ENCODE results near the gene UVRAG.

UVRAG gene

GRCh38 chr11:76107971-76108370 is 293.0 kb downstream of the UVRAG start:
- TF ChIP-seq CTCF (IDR thresholded peaks at IDR 0.05; ENCODE audit: extremely low read depth, insufficient read depth, missing control alignments) = no peak
- no peak for DNase-seq (ENCODE audit: low spot score)
- in situ Hi-C loops (cut with MboI; ENCODE audit: low pct_unique_long_range_greater_than_20kb, low sequenced_read_pairs, unreplicated experiment) = no loop called here

GRCh38 chr11:76114238-76114637 is 299.2 kb downstream of the UVRAG start:
- TF ChIP-seq CTCF (IDR thresholded peaks at IDR 0.05; ENCODE audit: extremely low read depth, insufficient read depth, missing control alignments) = no peak
- in situ Hi-C loops (cut with MboI; ENCODE audit: low pct_unique_long_range_greater_than_20kb, low sequenced_read_pairs, unreplicated experiment) = no loop called here
- DNase-seq (ENCODE audit: low spot score) = no peak

- no peak for TF ChIP-seq CTCF (IDR thresholded peaks at IDR 0.05; ENCODE audit: extremely low read depth, insufficient read depth, missing control alignments)
- in situ Hi-C loops (cut with MboI; ENCODE audit: low pct_unique_long_range_greater_than_20kb, low sequenced_read_pairs, unreplicated experiment) = no loop called here
- no peak for DNase-seq (ENCODE audit: low spot score)
Observed at GRCh38 chr11:76115555-76115954, 300.5 kb downstream of the UVRAG start.

GRCh38 chr11:76119032-76119431 is 304.0 kb downstream of the UVRAG start:
- no peak for TF ChIP-seq CTCF (IDR thresholded peaks at IDR 0.05; ENCODE audit: extremely low read depth, insufficient read depth, missing control alignments)
- in situ Hi-C loops (cut with MboI; ENCODE audit: low pct_unique_long_range_greater_than_20kb, low sequenced_read_pairs, unreplicated experiment) = no loop called here
- no peak for DNase-seq (ENCODE audit: low spot score)

- no peak for DNase-seq (ENCODE audit: low spot score)
- in situ Hi-C loops (cut with MboI; ENCODE audit: low pct_unique_long_range_greater_than_20kb, low sequenced_read_pairs, unreplicated experiment) = no loop called here
- TF ChIP-seq CTCF (IDR thresholded peaks at IDR 0.05; ENCODE audit: extremely low read depth, insufficient read depth, missing control alignments) = no peak
Observed at GRCh38 chr11:76119779-76120178, 304.8 kb downstream of the UVRAG start.

- in situ Hi-C loops (cut with MboI; ENCODE audit: low pct_unique_long_range_greater_than_20kb, low sequenced_read_pairs, unreplicated experiment) = no loop called here
- DNase-seq (ENCODE audit: low spot score) = no peak
Observed at GRCh38 chr11:76120513-76121101, 305.6 kb downstream of the UVRAG start.

More at GRCh38 chr11:76120513-76121101, 305.6 kb downstream of the UVRAG start:
- TF ChIP-seq CTCF (IDR thresholded peaks at IDR 0.05; ENCODE audit: extremely low read depth, insufficient read depth, missing control alignments) = no peak
